T-cell (primary cell): ENCODE results near the gene INPP5D. TPM values are rescaled to one million over a fixed set of nuclear protein-coding genes. Genes with fewer than 3 reads are reported as not detected.

Source experiments
- ATAC-seq, 4 experiments: fragments of 200-7000 bp in 3 of 4; fragments of 150-1000 bp in 1 of 4; cut with Tn5 transposase; replicated peaks in 1 of 4; 1 replicate in 3 of 4; 2 replicates in 1 of 4; pipeline ENCODE4 v1.10.0; 2021; ENCODE audit warnings: moderate library complexity in 3 of 4, mild to moderate bottlenecking in 2 of 4, moderate number of reproducible peaks in 1 of 4
- CTCF ChIA-PET, 2 donors: fragments of 300-600 bp; sonication (Branson Sonifier 250); formaldehyde crosslinking; loops; one replicate each; lab custom pipeline; 2022; ENCODE audit warnings: antibody characterized with exemption in 2 of 2; lab: Charles Lee
- POLR2A ChIA-PET, 2 donors: fragments of 300-600 bp; sonication (Branson Sonifier 250); formaldehyde crosslinking; loops; one replicate each; lab custom pipeline; 2022; ENCODE audit warnings: antibody characterized with exemption in 2 of 2; lab: Charles Lee
- DNase-seq, 35 experiments: peaks; one replicate each; pipeline versions ENCODE4 v3.0.0 to v3.0.0-alpha.2; 2013 to 2023
- H3K27ac ChIP-seq: one replicate; pipeline ENCODE4 v1.5.1; 2013; ENCODE audit warnings: low read length
- H3K27me3 ChIP-seq, 2 experiments: replicated peaks in 1 of 2; 1 replicate in 1 of 2; 2 replicates in 1 of 2; pipeline versions ENCODE4 v1.6.1 to v1.7.0; 2013; ENCODE audit warnings: low read length in 1 of 2, mixed read lengths in 1 of 2; ENCODE audit not compliant: control insufficient read depth in 2 of 2, insufficient read depth in 2 of 2; ENCODE audit errors: extremely low read depth in 1 of 2
- H3K36me3 ChIP-seq, 2 donors: 1 replicate in 1 of 2; 2 replicates in 1 of 2; pipeline versions ENCODE4 v1.6.1 to v1.7.0; 2013; ENCODE audit warnings: low read length in 1 of 2; ENCODE audit not compliant: control insufficient read depth in 2 of 2, insufficient read depth in 1 of 2; ENCODE audit errors: extremely low read depth in 1 of 2
- H3K4me1 ChIP-seq, 2 experiments: 1 replicate in 1 of 2; 2 replicates in 1 of 2; pipeline versions ENCODE4 v1.6.1 to v1.7.0; 2013; ENCODE audit warnings: low read length in 2 of 2, mixed read lengths in 1 of 2; ENCODE audit not compliant: insufficient read depth in 2 of 2, control insufficient read depth in 1 of 2; ENCODE audit errors: extremely low read depth in 1 of 2
- H3K4me3 ChIP-seq, 2 donors: 1 replicate in 1 of 2; 2 replicates in 1 of 2; pipeline versions ENCODE4 v1.5.1 to v1.7.0; 2013; ENCODE audit warnings: mild to moderate bottlenecking in 2 of 2, low read length in 1 of 2, moderate library complexity in 1 of 2; ENCODE audit not compliant: control insufficient read depth in 1 of 2; ENCODE audit errors: extremely low read depth in 1 of 2
- H3K9me3 ChIP-seq: 2 replicates; pipeline ENCODE4 v1.7.0; 2013
- H3K27ac Mint-ChIP-seq, 2 donors: one replicate each; pipeline ENCODE4 v1.8.0; 2020 to 2021; ENCODE audit warnings: mild to moderate bottlenecking in 2 of 2, mixed read lengths in 2 of 2
- H3K27me3 Mint-ChIP-seq, 2 donors: one replicate each; pipeline ENCODE4 v1.8.0; 2021 to 2022; ENCODE audit warnings: mixed read lengths in 2 of 2
- H3K36me3 Mint-ChIP-seq: one replicate; pipeline ENCODE4 v1.8.0; 2021; ENCODE audit warnings: mixed read lengths
- H3K4me1 Mint-ChIP-seq, 3 donors: one replicate each; pipeline ENCODE4 v1.8.0; 2020 to 2022; ENCODE audit warnings: mixed read lengths in 3 of 3, mild to moderate bottlenecking in 1 of 3
- H3K4me3 Mint-ChIP-seq, 3 donors: one replicate each; pipeline ENCODE4 v1.8.0; 2020 to 2022; ENCODE audit warnings: mild to moderate bottlenecking in 3 of 3, mixed read lengths in 3 of 3, moderate library complexity in 3 of 3
- H3K9me3 Mint-ChIP-seq, 3 donors: one replicate each; pipeline ENCODE4 v1.8.0; 2020 to 2022; ENCODE audit warnings: mixed read lengths in 3 of 3
- WGBS: methylation state at CpG from one replicate; pipeline ENCODE4 v1.1.5; 2013; ENCODE audit warnings: missing lambda C conversion rate; ENCODE audit not compliant: insufficient coverage; 5-methylcytosine and 5-hydroxymethylcytosine counted together
- total RNA-seq, 35 experiments: library from RNA in 6 of 35; stranded (reverse) in 6 of 35; fragments of 120-200 nt in 1 of 35; gene quantifications; one replicate each; pipeline versions ENCODE4 v1.2.1 to v1.2.4 and lab custom pipeline; 2013 to 2026

The INPP5D gene
- total RNA-seq, 5 donors from 2014 or later (not counting 1 experiment from before 2014, with no cell fraction given) = 108 to 216 (median 135) TPM

- Mint-ChIP-seq H3K4me3 (no peak overlapping the region), H3K4me1 (peaks cover 9 to 14% (median 10%) of the 10 kb centered on the region in 3 donors), H3K36me3 (peaks cover 20% of the 10 kb centered on the region), H3K27ac (peak overlapping the region in 1 of 2 donors; percentile 9), H3K9me3 (no peaks in the 10 kb centered on the region), H3K27me3 (no peaks in the 10 kb centered on the region)
- Histone ChIP-seq H3K27ac (no peak overlapping the region), H3K9me3 (no peaks in the 10 kb centered on the region), H3K4me3 (no peak overlapping the region), H3K27me3 (no peaks in the 10 kb centered on the region), H3K36me3 (peaks cover 11 to 46% of the 10 kb centered on the region in 2 donors), H3K4me1 (peaks cover 0 to 27% of the 10 kb centered on the region in 2 experiments)
- no peak for ATAC-seq
- 100% methylated on average over 8 of the region's 8 CpGs for WGBS
- ChIA-PET CTCF (no interaction called here), POLR2A (no interaction called here)
- no peak for DNase-seq
Observed at GRCh38 chr2:233210281-233210680, 150.1 kb downstream of the INPP5D start.

DNA sequence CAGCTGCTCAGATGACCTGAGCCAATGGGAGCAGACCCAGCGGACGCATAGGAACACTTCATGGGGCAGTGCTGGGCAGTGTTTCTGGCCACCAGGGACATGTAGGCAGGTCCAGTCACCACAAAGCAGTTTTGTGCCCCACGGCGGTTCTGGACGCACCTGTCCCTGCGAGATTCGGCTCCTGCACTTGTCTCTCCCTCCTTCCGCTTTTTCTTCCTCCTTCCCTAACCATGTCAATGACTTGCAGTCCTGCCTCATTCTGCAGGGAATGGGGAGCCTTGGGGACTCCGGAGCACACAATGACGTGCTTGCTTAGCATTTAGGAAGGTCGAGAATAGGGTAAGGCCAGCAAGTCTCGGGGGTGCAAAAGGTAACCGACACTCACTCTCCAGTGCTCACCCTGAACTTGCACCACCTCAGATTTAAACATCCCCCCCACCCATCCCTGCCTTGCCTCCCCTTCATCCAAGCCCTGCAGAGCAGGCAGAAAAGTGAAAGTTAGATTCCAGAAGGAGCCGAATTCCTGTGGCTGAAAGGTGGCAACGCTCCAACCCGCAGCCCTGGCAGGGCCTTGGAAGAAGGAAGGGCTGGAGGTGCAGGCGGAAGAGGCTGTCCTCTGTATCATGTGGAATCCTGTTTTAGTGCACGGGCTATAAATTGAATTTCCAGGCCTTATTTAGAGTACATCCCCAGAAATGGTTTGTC, 150.9 kb downstream of the INPP5D start:
- Histone ChIP-seq H3K9me3 (no peaks in the 10 kb centered on the region), H3K27ac (no peak overlapping the region), H3K36me3 (peaks cover 11 to 40% of the 10 kb centered on the region in 2 donors), H3K4me3 (no peak overlapping the region), H3K4me1 (peaks cover 0 to 27% of the 10 kb centered on the region in 2 experiments), H3K27me3 (no peaks in the 10 kb centered on the region)
- ChIA-PET POLR2A (no interaction called here), CTCF (no interaction called here)
- Mint-ChIP-seq H3K36me3 (peaks cover 20% of the 10 kb centered on the region), H3K9me3 (no peaks in the 10 kb centered on the region), H3K4me1 (peaks cover 9 to 14% (median 10%) of the 10 kb centered on the region in 3 donors), H3K27me3 (no peaks in the 10 kb centered on the region), H3K4me3 (no peak overlapping the region), H3K27ac (no peak overlapping the region)
- no peak for ATAC-seq
- 89% methylated on average over 8 of the region's 18 CpGs for WGBS
- no peak for DNase-seq

DNA sequence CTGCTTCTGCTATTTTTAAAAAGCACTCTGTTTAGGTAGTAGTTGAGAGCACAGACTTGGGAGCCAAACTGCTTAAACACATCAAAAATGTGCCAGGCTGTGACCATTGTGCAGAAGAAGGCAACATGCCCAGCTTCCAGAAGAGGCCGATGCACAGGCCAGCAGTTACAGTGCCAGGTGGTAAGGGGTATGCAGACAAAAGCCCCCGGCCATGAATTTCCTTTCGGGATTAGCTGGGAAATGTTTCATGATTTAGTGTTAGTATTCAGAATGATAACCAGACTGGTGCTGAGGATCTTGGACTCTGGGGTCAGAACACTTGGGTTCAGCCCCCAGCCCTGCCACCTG, 151.4 kb downstream of the INPP5D start:
- peaks cover 20% of the 10 kb centered on the region for H3K36me3 Mint-ChIP-seq
- H3K27ac Mint-ChIP-seq = no peak overlapping the region
- peaks cover 9 to 14% (median 10%) of the 10 kb centered on the region in 3 donors for H3K4me1 Mint-ChIP-seq
- no peak overlapping the region for H3K4me3 Mint-ChIP-seq
- ATAC-seq (no peak), DNase-seq (no peak)
- Histone ChIP-seq H3K4me1 (peaks cover 0 to 27% of the 10 kb centered on the region in 2 experiments), H3K27me3 (no peaks in the 10 kb centered on the region), H3K9me3 (no peaks in the 10 kb centered on the region), H3K4me3 (no peak overlapping the region), H3K27ac (no peak overlapping the region), H3K36me3 (peaks cover 9 to 35% of the 10 kb centered on the region in 2 donors)
- H3K9me3 Mint-ChIP-seq = no peaks in the 10 kb centered on the region
- CTCF ChIA-PET = no interaction called here
- POLR2A ChIA-PET = no interaction called here
- WGBS = 94% methylated on average over 2 of the region's 3 CpGs
- H3K27me3 Mint-ChIP-seq = no peaks in the 10 kb centered on the region

- Mint-ChIP-seq H3K27me3 (no peaks in the 10 kb centered on the region), H3K27ac (no peak overlapping the region), H3K9me3 (no peaks in the 10 kb centered on the region), H3K4me3 (no peak overlapping the region), H3K4me1 (peaks cover 5 to 14% (median 7%) of the 10 kb centered on the region in 3 donors), H3K36me3 (peaks cover 11% of the 10 kb centered on the region)
- CTCF ChIA-PET = no interaction called here
- DNase-seq = no peak
- Histone ChIP-seq H3K36me3 (peaks cover 5 to 20% of the 10 kb centered on the region in 2 donors), H3K27ac (no peak overlapping the region), H3K9me3 (no peaks in the 10 kb centered on the region), H3K4me3 (no peak overlapping the region), H3K4me1 (peaks cover 0 to 17% of the 10 kb centered on the region in 2 experiments), H3K27me3 (no peaks in the 10 kb centered on the region)
- POLR2A ChIA-PET = no interaction called here
- WGBS = 96% methylated on average over 12 of the region's 15 CpGs
- no peak for ATAC-seq
Observed at GRCh38 chr2:233213011-233213410, 152.9 kb downstream of the INPP5D start.

DNA sequence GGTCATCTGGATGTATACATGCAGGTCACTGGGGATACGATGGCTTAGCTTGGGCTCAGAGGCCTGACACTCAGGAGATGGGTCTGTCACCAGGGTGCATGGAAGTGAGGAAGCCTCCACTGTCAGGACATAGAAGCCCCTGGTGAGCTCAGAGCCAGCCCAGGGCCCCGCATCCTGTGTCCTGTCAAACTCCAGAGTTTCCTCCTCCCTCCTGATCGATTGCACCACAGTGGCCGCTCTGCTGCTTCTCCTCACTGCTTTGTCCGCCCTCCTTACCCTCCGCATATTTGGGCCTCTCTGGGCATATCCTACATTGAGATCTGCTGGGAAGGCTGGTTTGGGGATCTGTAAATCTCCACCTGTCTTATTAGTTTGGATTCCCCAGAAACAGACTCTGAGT, 153.8 kb downstream of the INPP5D start:
- Mint-ChIP-seq H3K9me3 (no peaks in the 10 kb centered on the region), H3K27me3 (no peaks in the 10 kb centered on the region), H3K36me3 (peaks cover 11% of the 10 kb centered on the region), H3K4me1 (peaks cover 3 to 7% (median 4%) of the 10 kb centered on the region in 3 donors), H3K4me3 (no peak overlapping the region), H3K27ac (no peak overlapping the region)
- ChIA-PET CTCF (no interaction called here), POLR2A (no interaction called here)
- Histone ChIP-seq H3K4me1 (peaks cover 0 to 7% of the 10 kb centered on the region in 2 experiments), H3K9me3 (no peaks in the 10 kb centered on the region), H3K4me3 (no peak overlapping the region), H3K27me3 (no peaks in the 10 kb centered on the region), H3K36me3 (peaks cover 5 to 17% of the 10 kb centered on the region in 2 donors), H3K27ac (no peak overlapping the region)
- DNase-seq = no peak
- WGBS = no CpG with 5 or more reads among the region's 6 CpGs
- ATAC-seq = no peak

DNA sequence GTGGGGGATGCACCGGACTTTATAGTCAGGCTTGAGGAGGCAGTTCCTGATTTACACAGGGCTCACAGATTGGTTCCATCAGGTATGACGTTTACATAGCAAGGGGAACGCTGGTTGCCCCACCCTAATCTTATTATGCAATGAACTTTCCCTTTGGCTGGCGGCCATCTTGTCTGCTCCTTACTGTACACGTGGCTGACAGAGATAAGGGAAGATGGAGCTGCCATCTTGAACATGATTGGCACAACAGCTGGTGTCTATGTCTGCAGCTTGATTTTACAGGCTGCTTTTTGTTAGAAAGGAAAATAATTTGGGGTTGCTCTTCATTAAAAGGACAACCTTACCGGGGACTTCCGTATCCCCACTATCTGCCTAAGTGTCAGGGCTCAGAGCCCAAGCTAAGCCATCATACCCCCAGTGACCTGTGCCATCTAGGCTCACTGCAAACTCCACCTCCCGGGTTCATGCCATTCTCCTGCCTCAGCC, 157.8 kb downstream of the INPP5D start:
- ChIA-PET POLR2A (no interaction called here), CTCF (no interaction called here)
- no peaks in the 10 kb centered on the region for H3K27me3 ChIP-seq
- no peak overlapping the region for H3K4me3 Mint-ChIP-seq
- 100% methylated on average over 3 of the region's 8 CpGs for WGBS
- H3K9me3 Mint-ChIP-seq = no peaks in the 10 kb centered on the region
- H3K4me1 ChIP-seq = no peaks in the 10 kb centered on the region
- no peaks in the 10 kb centered on the region for H3K36me3 Mint-ChIP-seq
- DNase-seq (no peak), ATAC-seq (no peak)
- no peak overlapping the region for H3K4me3 ChIP-seq
- H3K27me3 Mint-ChIP-seq = no peaks in the 10 kb centered on the region
- no peaks in the 10 kb centered on the region for H3K36me3 ChIP-seq
- H3K4me1 Mint-ChIP-seq = no peaks in the 10 kb centered on the region
- H3K9me3 ChIP-seq = no peaks in the 10 kb centered on the region
- no peak overlapping the region for H3K27ac ChIP-seq
- no peak overlapping the region for H3K27ac Mint-ChIP-seq
